DMS153 treated with DMSO at 0.1 percent for 48 hours (cell line): ENCODE results near the gene TMEM258.

Experiments
- DNase-seq: peaks from one replicate; lab custom pipeline; 2025; ENCODE audit not compliant: unreplicated experiment; lab: John Stamatoyannopoulos, UW

TMEM258 gene

DNA sequence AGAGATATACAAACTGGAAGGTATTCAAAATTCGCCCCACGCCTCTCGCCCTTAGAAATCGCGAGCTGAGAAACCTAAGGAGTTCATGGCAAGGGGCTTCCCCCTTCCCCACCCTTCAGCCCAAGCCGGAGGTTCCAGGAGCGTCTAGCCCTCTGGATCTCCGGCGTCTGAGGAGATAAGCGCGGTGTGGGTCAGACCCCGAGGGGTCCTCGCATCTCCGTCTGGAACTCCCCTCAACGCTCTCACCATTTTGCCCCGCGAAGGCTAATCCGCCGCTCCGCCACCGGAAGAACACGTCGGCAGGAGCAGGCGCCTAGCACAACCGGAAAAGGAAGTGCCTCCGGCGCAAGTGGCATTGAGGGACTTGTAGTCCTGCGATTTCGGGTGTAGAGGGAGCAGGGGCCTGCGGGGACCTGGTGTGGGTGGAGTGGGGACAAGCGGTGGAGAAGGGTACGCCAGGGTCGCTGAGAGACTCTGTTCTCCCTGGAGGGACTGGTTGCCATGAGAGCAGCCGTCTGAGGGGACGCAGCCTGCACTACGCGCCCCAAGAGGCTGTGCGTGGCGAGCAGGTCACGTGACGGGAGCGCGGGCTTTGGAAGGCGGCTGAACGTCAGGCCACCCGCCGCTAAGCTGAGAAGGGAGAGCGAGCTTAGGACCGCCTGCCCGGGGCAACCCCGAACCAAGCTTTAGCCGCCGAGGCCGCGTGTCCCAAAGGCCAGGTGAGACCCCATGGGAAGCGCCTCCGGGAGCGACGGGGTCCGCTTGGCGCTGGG is at the start of gene TMEM258, which contains the start of gene FEN1:
Gene TMEM258, minus strand, starts transcription at position 290 of the 773 bp plus-strand sequence. Its CDS starts 41 bp downstream, at position 249.
Gene FEN1, plus strand, starts transcription at position 602 of the 773 bp plus-strand sequence. CDS start 2,451 bp downstream, outside the sequence.
- peak; percentile 95 for DNase-seq

DNA sequence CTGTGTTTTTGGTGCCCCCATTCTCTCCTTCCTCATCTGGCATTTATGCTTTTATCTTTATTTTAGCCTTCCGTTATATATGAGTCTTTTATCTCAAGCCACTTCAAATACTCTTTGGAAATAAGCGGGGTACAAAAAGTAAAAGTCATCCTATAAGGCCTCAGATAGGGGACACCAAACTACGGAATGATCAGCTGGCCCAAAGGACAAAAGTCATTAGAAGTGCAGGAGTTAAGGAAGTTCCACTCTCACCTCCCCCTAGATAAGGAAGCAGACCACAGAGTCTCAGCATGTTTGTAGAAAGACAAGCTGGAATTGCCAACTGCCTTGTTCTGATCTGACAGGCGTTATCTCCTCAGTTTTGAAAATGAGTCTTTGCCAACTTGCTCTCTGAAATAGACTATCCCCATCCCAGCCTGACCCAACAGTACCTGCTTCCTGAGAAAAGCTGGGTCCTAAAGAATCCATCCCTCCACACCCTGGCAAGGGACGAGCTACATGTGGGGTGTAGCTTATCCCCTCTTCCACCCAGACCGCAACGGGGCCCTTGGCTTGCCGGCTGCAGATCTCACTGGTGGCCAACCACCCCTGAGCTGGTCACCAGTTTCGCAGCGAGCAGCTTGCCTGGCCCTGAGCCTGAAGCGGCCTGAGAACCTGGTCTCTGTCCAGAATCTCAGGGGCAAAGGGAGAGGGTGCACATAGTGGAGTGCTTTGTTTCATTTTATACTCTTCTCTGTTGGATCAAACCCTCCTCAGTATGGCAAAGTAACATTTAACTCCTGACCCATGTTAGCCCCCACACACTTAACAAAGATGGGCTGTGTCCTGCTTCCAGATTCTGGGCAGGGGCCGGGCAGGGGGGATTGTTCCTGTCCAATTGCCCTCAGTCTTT is 49.5 kb upstream of the TMEM258 start:
- DNase-seq, result no peak

DNA sequence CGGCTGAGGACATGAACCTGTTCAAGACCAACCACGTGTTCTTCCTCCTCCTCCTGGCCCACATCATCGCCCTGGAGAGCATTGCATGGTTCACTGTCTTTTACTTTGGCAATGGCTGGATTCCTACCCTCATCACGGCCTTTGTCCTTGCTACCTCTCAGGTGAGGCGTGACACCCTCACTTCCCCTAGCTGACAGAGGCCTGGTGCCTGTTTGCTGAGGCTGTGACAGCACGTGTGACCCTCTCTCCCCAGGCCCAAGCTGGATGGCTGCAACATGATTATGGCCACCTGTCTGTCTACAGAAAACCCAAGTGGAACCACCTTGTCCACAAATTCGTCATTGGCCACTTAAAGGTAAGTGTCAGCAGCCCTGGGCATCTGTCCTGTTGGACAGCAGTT is 48.0 kb upstream of the TMEM258 start:
- no peak for DNase-seq

DNA sequence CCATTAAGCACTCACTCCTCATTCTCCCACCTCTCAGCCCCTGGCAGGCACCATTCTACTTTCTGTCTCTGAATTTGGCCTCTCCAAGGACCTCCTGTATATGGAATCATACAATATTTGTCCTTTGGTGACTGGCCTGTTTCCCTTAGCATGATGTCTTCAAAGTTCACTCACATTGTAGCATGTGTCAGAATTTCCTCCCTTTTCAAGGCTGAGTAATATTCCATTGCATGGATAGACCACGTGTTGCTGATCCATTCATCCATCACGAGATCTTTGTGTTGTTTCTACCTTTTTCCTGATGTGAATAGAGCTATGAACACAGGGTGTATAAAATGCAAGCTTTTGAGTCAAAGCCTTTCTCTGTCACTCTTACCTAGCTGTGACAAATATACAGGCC is 47.3 kb upstream of the TMEM258 start:
- no peak for DNase-seq

DNA sequence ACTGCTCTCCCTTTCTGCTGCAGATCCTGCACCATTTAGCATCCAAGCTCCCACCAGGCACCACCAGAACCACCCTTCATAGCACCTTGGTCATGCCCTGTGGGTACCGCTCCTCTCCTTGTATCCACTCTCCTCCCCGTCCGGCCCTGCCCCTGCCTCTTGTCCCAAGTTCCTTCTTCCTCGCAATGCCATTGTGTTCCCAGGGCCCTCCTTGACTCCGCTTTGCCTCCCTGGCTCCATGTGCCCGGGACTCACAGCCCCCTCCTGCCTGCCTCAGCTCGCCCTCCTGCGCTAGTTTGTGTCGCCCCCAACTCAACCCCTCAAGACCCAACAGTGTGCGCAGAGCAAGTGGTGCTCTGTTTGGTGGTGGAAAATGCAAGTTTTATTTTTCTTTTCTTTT is 46.5 kb upstream of the TMEM258 start:
- no peak for DNase-seq

DNA sequence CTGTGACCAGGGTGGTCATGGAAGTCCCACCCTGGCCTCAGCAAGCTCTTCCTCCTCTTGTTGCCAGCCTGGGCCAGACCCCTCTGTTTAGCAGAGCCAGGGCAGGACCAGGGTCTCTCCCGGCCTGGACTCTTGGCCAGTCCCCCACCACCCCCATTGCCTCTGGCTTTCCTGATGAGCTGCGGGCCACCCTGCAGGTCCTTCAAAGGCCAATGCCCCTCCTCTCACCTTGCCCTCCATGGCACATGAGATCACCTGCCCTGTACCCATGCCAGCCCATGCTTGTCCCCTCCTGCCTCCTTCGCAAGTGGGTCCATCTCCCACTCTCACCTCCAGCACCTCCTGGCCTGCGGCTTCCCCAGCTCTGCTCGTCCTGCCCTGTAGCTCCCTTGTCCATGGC is 46.1 kb upstream of the TMEM258 start:
- DNase-seq, result no peak

DNA sequence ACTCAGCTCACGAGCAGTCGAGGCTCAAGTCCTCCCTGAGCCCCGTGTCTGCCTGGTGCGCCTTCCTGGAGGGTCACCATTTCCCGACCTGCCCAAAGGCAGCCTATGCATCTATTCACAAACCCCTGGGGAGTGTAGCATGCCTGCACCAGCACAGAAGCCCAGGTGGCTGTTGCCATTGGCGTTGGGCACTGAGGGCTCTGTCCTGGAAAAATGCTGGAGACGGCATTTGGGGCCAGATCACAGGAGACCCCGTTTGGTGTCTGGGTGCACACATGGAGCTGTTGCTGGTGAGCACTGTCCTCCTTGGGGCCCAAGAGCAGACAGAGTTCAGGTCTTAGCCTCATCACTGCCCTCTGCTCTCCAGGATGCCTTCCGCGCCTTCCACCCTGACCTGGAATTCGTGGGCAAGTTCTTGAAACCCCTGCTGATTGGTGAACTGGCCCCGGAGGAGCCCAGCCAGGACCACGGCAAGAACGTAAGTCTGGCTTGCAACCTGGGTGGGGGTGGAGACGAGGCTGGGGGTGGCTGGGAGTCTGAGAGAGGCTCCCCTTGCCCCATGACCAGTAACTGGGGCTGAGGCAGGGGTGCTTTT is 45.1 kb upstream of the TMEM258 start:
- no peak for DNase-seq

DNA sequence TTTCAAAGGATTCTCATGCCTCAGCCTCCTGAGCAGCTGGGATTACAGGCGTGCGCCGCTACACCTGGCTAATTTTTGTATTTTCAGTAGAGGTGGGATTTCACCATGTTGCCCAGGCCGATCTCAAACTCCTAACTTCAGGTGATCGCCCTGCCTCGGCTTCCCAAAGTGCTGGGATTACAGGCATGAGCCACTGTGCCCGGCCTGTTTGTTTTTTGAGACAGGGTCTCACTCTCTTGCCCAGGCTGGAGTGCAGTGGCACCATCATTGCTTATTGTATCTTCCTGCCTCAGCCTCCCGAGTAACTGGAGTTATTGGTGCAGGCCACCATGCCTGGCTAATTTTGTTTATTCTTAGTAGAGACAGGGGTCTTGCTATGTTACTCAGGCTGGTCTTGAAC is 43.8 kb upstream of the TMEM258 start:
- DNase-seq, result no peak

DNA sequence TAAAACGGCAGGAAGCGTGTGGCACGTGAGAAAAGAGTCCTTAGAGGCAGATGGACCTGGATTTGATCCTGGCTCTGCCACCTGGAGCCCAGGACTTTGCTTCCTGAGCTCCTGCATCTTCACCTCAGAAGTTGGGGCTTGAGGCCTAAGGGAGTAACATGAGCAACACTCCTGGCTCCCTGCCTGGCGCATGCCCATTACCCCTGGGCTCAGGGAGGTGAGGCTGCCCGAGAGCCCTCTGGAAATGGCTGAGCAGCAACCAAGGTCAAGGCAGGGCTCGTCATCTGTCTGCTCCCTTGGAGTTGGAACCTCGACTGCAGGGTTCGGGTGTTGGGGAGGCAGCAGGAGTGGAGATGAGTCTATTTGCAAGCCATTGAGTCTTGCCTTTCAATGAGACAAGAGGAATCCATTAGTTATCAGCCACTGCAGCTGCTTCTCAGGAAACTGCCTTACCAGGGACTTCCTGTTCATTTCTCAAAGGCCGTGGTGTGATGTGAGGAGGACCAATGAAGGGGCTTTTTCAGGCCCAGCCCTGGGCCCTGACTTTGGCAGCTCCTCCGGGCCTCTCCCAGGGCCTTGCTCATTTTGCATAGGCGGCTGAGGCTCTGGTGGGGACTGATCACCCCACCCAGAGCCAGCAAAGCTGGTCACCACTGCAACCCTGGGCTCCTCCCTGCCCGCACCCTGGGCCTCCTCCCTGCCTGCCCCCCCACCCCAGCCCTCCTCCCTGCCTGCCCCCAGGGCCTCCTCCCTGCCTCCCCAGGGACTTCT is 42.1 kb upstream of the TMEM258 start:
- peak; percentile 70 for DNase-seq

DNA sequence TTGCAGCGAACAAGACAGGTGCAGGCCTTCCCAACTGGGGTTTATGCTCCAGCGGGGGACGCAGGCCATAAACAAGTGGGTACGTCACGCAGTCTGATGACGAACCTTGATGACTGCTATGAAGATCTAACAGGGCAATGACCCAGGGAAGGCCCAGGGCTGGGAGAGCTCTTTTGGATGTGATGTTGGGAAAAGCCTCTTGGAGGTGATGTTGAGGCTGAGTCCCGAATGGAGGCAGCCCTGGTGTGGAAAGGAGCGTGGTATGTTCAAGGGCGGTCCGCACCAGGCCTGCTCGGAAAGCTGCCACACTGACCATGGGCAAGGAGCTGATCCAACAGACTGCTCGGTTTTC is 41.5 kb upstream of the TMEM258 start:
- DNase-seq, result no peak

DNA sequence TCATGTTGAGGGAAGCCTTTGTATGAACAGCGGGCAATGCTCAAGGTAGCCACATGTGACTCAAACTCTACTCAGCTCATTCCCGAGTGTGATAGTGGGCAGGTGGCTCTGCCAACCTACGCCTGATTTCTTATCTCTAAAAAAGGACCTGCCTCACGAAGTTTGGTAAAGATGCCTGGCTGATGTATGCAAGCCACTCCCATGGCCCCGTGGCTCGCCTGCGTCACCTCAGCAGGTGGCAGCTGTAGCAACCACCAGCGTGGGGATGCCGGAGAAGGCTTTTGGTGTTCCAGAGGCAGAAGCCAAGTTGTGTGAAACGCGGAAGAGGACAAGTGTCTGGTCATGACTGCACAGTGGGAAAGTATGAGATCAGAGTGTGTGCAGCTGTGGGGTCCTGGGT is 41.1 kb upstream of the TMEM258 start:
- no peak for DNase-seq

DNA sequence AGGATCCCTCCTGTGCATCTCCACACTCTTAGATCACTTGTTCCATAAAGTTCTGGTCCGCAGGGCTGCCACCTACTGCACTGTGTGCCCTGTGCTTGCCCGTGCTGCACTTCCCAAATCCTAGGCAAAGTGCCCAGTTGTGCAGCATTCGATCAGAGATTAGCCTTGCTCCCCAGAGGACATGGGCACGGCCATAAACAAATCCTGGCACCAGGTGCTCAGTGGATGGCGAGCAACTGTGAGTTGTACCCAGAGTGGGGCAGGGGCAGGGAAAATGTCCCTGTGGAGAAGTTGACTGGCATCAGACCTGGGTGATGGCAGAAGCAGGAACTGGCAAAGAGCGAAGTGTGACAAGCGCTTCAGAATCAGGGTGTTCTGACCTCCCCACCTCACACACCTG is 40.4 kb upstream of the TMEM258 start:
- DNase-seq, result no peak

DNA sequence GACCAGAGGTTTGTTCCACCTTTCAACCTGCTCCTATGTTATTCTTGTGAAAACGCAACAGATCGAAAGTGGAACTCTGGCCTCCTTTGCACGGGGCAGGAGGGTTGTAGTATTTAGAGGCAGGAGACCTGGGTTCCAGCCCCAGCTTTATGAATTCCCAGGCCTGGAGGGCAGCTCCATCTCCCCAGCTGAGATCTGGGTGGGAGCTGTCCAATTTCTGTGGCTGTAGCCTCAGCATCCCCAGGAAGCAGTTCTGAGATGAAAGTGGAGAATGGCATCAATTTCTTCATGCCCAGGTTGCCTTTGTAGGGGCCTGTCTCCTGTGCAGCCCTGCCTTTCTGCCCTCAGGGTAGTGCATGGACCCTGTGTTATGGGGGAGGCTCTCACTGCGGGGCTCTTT is 39.8 kb upstream of the TMEM258 start:
- no peak for DNase-seq

DNA sequence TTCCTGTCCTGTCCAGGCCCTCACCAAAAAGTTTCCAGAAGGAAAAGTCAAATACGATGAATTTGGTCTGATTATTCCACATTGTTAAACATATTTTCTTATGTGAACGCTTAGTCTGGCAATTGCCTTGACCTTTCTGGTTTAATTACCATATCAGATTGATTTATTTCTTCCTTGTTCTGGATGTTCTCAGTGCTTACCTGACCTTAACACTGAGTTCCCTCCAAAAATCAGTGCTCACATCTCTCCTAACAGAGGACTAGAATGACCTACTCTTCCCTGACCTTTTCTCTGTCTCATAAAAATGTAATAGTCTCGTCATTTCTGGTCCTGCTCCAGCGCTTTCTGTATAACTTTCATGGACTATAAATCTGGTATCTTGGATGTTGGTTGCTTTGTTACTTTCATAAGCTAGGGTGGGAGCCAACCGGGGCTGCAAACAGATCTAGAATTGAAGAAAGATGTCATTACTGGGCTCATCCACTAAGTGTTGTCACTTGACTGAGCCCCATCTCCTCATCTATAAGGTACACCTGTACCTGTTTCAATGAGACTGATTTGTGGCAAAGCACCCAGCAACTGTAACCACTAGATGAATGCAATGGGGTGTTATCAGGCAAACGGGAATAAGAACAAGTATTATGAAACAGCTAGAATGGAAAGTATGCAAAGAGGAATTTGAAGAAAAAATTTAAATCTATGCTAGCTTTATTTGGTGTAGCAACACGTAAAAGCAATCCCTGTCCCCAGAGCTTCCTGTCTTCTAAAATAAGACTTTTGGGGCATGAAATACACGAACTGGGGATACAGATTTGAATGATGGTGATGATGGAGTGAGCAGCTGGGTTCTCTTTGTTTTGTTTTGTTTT is 38.1 kb upstream of the TMEM258 start:
- no peak for DNase-seq

DNA sequence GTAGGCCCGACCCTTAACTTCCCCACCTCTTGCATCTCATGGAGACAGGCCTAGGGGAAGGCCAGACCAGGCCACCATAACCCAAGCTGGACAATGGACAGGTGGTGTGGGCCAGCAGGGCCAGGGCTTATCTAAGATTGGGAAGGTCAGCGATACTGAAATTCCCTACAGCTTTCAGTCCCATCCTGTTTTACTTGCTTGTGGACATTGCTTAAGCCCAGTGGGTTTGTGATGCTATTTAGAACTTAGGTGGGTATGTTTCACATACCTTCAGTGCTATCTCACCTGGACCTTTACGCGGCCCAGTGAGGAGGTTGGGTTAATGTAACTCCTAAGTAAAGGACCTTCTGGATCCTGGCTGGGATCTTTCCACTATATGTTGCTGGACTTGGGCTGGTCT is 37.4 kb upstream of the TMEM258 start:
- no peak for DNase-seq

DNA sequence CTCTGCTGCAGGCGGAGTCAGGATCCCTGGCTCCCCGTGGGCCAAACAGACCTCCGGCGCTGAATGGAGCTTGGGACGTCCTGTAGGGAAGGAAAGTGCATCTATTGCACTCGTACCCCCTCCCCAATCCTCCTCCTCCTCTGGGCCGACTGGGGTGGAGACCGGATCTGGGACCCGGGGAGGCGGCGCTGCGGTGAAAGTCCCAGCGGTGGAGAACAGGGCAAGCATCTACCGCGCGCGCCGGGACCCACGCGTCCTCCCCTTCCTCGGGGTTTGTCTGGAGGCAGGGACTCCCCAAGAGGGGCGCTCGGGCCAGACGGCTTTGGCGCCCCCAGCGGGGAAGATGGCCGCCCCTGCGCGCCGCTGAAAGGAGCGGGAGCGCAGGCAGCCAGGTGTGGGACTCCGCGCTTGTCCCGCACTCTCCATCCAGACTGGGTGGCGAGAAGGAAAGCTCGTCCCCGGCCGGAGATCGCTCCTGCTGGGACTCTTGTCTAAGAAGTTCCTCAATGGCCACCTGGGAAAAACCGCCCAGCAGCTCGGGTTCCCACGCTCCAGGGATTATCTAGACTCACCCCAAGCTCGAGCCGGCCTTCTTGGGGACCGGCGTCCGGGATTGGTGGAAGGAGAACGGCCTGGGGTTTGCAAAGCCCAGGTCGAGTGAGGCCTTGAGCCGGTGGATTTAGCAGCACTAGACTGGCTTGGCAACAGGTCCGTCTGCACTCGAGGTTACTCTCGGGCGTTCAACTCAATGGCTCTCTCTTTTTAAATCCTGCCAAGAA is 36.4 kb upstream of the TMEM258 start:
- DNase-seq, result peak; percentile 40

DNA sequence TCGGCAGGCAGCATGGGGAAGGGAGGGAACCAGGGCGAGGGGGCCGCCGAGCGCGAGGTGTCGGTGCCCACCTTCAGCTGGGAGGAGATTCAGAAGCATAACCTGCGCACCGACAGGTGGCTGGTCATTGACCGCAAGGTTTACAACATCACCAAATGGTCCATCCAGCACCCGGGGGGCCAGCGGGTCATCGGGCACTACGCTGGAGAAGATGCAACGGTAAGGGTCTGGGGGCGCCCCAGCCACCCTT is 35.9 kb upstream of the TMEM258 start:
- DNase-seq, result no peak

DNA sequence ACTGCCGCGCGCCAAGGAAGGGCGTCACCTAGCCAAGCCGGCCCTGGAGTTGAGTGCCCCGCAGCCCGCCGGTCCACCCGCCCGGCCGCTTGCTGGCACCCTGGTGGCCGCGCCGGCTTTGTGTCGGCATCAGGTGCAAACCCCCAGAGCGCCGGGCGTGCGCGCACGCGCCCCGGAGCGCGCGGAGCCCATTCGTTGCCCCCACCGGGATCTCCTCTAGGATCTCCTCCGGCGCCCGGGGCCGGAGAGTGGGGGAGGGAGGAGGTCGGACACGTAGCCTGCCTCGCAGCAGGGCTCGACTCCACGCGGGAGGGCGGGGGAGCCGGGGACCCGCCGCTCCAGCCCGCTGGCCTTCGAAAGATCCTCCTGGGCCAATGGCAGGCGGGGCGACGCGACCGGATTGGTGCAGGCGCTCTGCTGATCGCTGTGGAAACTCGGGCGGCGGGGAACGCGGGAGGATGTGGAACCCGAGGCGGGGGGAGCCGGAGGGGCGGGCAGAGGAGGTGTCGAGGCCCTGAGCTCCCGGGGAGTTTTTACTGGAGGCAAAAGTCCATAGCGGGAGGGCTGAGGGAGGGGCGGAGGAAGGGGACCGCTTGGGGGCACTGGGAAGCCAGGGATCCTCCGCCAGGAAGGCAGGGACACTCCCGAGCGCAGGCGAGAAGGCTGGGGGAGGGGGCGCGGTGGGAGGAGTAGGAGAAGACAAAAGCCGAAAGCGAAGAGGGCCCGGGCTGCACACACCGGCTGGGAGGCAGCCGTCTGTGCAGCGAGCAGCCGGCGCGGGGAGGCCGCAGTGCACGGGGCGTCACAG is 35.4 kb upstream of the TMEM258 start, which contains the start of gene FADS2:
Gene FADS2, plus strand, starts transcription at position 730 of the 808 bp plus-strand sequence. CDS start 91 bp downstream, outside the sequence.
- DNase-seq, result peak; percentile 84
